ENCODE measurements around the gene C4BPB.

The C4BPB gene

DNA sequence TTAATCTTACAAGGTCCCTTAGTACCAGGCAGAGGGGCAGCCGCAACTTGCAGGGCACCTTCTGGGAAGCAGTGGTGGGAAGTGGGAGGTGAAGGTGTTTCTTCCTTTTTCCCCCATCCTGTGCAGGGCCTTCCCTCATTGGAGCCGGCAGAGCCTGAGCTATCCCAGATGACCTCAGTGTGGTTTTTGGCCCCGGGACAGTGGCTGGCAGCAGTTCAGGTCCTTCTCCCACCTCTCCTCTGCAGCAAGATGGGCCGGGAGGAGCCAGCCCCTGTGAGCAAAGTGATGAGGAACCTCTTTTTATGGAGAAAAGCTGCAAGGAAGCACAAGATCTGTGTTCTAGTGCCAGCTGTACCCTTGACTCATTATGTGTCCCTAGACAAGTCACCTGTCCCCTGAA is 28.8 kb upstream of the C4BPB start:
- no peak for DNase-seq (ENCODE audit: low read depth in 2 of 2)

- no peak for DNase-seq (ENCODE audit: low read depth in 2 of 2)
These were observed 28.1 kb upstream of the C4BPB start for GRCh38 chr1:207060596-207060995.

GRCh38 chr1:207062058-207062457 is 26.6 kb upstream of the C4BPB start:
- DNase-seq (ENCODE audit: low read depth in 2 of 2) = no peak

GRCh38 chr1:207063014-207063413 is 25.6 kb upstream of the C4BPB start:
- DNase-seq (ENCODE audit: low read depth in 2 of 2) = no peak

DNA sequence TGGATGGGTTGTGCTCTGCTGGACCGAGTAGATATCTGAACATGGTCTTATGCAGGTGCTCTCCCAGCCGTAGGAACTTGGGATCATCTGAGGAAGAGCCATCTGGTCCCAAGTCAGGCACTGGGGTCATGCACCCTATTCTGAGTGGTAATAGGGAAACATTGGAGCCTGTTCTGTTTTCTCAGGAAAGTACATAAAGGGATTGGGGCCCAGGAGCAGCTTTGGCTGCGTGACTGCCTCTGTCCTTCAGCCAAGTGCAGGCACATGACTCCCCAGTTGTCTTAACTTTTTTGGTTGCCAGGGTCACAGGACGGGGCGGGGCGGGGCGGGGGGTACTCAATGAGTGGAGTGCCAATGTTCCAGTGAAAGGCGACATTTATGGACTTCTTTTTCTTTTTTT is 24.1 kb upstream of the C4BPB start:
- no peak for DNase-seq (ENCODE audit: low read depth in 2 of 2)

GRCh38 chr1:207067185-207067584 is 21.5 kb upstream of the C4BPB start:
- DNase-seq (ENCODE audit: low read depth in 2 of 2) = no peak

- no peak for DNase-seq (ENCODE audit: low read depth in 2 of 2)
These were observed 21.0 kb upstream of the C4BPB start for GRCh38 chr1:207067665-207068064.

- DNase-seq (ENCODE audit: low read depth in 2 of 2) = no peak
These were observed 19.6 kb upstream of the C4BPB start for GRCh38 chr1:207069061-207069460.

GRCh38 chr1:207069858-207070506 is 18.7 kb upstream of the C4BPB start:
- no peak for DNase-seq (ENCODE audit: low read depth in 2 of 2)

- no peak for DNase-seq (ENCODE audit: low read depth in 2 of 2)
These were observed 17.8 kb upstream of the C4BPB start for GRCh38 chr1:207070811-207071210.

- no peak for DNase-seq (ENCODE audit: low read depth in 2 of 2)
These were observed 17.2 kb upstream of the C4BPB start for GRCh38 chr1:207071426-207071825.

GRCh38 chr1:207072233-207072632 is 16.4 kb upstream of the C4BPB start:
- DNase-seq (ENCODE audit: low read depth in 2 of 2) = no peak

DNA sequence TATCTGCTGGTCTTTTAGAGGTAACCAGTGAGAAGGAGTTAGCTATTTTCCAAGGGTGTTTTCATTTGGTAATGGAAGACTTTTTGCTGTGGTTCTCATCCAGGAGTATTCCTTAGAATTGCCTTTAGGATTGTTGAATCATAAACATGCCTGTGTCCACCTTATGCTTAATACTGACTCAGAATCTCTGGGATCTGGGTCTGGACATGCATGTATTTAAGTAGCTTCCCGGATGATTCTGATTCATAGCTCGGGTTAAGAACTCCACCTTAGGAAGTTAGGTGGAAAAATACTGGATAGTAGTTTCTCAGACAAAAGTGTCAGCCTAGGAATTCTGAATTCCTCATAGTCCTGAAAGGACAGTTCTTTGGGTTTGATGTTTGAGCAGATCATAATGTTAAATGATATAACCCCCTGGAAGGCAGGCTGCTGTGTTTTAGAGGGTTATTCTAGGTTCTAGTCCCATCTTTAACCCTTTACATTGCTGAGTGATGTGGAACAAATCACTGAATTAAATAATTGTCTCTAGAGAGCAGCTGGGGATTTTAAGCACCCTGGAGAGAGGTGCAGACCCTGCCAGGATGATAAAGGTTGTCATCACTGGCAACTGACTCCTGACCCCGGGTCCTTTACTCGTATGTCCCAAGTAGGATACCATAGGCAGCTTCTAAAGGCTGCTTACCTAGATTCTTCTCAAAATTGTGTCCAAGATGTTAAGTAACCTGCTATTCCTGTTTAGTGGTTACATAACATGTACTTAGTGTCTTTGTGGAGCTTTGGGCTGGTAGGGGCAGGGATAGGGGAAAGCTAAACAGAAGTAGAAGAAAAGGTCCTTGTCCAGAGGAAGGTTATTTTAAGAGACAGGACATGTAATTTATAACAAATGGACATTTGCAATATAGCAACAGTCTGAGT is 14.5 kb upstream of the C4BPB start:
- DNase-seq (ENCODE audit: low read depth in 2 of 2) = no peak

DNA sequence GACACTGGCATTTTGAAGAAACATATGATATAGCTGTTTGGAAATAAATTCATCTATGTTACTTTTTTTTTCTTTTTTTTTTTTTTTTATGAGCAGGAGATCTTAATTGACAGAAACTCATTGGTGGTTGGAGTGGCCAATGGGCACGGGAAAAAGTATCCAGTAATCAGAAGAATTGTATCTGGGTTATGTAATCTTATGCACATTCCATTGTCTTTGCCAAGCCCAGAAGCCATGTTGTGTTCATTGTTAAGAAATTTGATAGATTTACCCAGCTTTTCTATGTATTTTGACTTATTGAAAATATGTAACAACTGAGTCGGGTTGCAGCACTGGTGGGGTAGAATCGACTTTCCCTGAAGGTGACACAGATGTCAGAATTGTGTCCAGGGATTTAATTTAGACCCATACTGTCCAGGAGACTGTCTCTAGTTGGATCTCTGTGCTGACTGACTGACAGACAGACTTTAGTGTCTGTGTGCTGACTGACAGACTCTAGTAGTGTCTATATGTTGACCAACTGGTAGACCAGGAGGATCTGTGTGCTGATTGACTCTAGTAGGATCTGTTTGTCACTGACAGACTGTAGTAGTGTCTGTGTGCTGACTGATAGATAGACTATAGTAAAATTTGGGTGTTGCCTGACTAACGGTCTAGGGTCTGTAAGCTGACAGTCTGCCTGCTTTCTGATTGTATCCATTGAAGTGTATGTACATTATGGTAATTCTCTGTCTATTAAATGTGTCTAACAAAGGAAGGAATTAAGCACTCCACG is 12.3 kb upstream of the C4BPB start:
- no peak for DNase-seq (ENCODE audit: low read depth in 2 of 2)

DNA sequence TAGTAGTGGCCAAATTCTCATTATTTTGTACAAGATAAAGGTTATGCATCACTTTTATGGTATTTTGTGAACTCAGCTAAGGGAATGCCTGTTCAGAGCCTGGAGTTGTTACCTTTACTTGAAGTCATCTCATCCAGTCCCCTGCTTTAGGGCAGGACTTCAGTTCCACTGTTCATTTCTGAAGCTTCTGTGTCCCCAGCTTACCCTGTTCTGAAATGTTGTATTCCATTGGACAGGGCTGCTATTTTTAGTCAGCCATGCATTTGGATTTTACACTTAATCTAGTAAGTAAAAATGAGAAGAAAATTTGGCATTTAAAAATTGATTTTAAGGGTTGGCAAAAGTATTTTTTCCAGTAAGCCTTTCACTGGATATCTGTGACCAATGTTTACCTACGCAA is 11.6 kb upstream of the C4BPB start:
- DNase-seq (ENCODE audit: low read depth in 2 of 2) = no peak

GRCh38 chr1:207077470-207078377 is 10.9 kb upstream of the C4BPB start:
- DNase-seq (ENCODE audit: low read depth in 2 of 2) = peak; percentile 25 to 47

GRCh38 chr1:207078578-207079132 is 10.0 kb upstream of the C4BPB start:
- no peak for DNase-seq (ENCODE audit: low read depth in 2 of 2)

DNA sequence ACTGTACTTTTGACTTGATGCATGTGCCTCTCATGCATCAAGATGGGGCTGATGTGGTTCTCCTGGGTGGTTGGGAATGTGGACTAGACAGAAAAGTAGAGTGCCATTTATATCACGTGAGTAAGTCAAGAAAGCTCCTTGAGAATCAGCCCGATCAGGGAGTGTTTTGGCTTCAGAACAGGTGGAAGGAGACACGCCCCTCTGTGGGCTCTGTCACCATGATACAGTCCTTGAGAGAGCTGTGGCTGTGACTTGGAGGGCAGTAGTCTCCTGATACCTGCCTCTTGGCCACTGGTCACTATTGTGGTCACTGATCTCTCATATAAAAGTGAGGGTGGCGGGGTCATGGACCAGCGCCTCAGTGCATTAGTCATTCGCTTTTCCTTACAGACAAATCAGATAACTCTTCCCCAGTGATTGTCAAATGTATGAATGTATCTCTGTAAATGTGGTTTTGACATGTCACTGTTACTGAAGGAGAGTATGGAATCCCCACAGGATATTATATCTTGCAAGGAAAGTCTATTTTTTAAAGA is 8.9 kb upstream of the C4BPB start:
- DNase-seq (ENCODE audit: low read depth in 2 of 2) = no peak

GRCh38 chr1:207081088-207081487 is 7.6 kb upstream of the C4BPB start:
- no peak for DNase-seq (ENCODE audit: low read depth in 2 of 2)

DNA sequence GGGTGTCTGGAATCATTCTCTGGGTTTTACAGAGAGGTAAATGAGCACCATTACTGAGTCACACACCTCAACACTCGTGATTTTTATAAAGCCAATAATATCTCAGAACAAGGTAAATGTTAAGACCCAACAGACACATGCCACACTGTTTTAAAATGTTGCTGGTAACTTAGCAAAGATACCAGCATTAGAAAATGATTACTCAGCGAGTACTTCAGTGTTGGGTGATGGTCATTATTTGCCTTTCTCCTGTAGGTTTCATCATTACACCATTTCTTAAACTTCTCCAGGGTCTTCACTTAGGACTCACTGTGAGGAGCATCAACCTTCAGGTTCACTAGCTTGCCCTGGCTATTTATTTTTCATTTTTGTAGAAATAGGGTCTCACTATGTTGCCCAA is 6.9 kb upstream of the C4BPB start:
- no peak for DNase-seq (ENCODE audit: low read depth in 2 of 2)

DNA sequence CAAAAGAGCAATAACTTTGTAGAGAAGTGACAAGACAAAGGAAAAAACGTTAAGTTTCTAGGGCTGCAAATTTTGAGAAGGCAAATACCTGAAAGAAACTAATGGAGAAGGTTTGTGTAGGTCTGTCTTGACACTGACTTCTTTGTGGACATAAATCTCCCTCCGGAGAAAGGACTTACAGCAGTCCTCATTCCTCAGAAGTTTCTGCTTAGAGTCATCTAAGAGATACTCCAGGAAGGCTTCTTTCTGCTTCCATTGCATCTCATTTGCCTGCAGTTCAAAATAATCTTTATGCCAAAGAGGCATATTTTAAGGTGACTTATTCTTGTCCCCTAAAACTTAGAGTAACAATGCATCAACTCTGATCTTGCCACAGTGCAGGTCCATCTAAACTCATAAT is 4.4 kb upstream of the C4BPB start:
- no peak for DNase-seq (ENCODE audit: low read depth in 2 of 2)
